Measurements from ENCODE around the gene LYZ.

The LYZ gene

DNA sequence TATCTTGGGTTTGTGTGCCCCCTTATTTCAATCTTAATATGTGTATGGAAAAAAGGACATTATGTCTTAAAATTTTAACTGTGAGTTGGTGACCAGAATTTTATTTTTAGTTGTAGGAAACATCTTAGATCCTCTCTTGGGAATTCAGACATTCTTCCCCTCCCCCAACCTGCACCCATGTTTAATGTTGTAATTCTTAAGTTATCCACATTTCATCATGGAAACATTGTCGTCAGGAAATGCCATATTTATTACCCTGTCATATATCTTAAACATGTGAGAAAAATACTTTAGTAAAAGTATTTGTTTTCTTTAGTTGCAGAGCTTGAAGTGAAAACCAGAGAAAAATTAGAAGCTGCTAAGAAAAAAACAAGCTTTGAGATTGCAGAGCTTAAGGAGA is 41.6 kb downstream of the LYZ start:
- no peak for DNase-seq

DNA sequence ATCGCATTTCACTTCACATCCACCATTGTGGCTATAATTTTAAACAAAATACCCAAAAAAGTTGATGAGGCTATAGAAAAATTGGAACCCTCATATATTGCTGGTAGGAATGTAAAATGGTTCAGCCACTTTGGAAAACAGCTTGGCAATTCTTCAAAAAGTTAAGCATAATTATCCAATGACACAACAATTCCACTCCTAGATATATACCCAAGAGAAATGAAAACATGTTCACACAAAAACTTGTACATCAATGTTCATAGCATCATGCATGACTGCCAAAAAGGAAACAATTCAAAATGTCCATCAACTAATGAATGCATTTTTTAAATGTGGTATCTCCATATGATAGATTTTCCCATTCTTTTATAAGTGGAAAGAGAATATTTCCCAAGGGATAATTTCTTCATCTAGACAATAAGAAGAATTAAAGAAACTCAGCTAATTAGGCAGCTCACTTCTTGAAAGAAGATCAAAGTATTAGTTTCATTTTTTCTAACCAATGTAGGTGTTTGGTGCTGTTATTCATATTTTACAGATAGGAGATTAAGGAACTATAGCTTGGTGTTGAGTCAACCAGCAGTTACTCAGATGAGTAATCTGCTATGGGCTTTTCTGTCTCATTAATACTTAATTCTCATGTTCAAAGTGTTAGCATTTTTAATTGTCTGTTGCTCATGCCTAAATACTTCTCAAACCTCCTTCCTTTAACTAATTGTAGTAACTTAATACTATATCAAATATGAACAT is 44.2 kb downstream of the LYZ start:
- DNase-seq: peak; percentile 30

DNA sequence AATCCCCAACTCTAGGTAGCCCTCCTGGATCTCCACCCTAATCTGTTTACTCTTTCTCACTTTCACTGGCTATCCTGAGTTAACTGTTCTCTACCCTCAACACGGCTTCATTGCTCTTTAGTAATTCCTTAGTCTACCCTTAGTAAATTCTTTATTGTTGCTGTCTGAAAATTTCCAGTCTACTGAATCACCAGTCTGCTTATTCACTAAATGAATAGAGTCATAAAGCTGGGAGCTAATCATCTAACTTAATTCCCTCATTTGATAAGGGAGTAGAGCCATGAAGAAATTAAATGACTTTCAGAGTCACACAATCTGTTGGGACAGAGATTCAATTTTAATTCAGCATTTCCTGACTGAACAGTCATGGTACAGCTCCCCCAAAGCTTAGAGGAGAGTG is 47.9 kb downstream of the LYZ start:
- DNase-seq: no peak

DNA sequence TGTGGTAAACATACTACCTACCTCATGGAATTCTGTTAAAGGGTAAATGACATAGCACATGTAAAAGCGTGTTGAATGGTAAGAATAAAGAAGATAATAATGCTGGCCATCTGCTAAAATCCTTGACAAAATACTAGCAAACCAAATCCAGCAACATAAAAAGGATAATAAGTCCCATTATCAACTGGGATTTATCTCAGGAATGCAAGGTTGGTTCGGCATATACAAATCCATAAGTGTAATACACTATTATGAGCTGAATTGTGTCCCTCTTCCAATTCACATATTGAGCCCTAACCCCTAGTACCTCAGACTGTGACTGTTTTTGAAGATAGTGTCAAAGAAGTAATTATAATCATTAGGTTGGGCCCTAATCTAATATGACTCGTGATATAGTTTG is 48.8 kb downstream of the LYZ start:
- no peak for DNase-seq

GRCh38 chr12:69397978-69398377 is 49.8 kb downstream of the LYZ start:
- DNase-seq: no peak

GRCh38 chr12:69401940-69402339 is 53.8 kb downstream of the LYZ start:
- no peak for DNase-seq

Data from activated CD4-positive, alpha-beta T cell treated with anti-CD3 and anti-CD28 coated beads, Interleukin-2, amount 50 U/mL, for 16 hours (primary cell).